Left lung (tissue), 10 donors: ENCODE data around the gene MXRA7. TPM values are rescaled to one million over a fixed set of nuclear protein-coding genes. Genes with fewer than 3 reads are reported as not detected.

Source experiments
- ATAC-seq: fragments of 200-7000 bp; cut with Tn5 transposase; one replicate; pipeline ENCODE4 v1.9.1; 2020; ENCODE audit warnings: moderate library complexity
- DNase-seq, 4 donors: peaks; one replicate each; pipeline ENCODE4 v3.0.0-alpha.2; 2013 to 2020
- H3K27ac ChIP-seq, 2 donors: fragments of 200-600 bp; sonication (generic) in 1 of 2; one replicate each; pipeline versions ENCODE4 v1.5.0 to v1.8.0; 2020 to 2021
- H3K27me3 ChIP-seq, 2 donors: fragments of 200-600 bp; sonication (generic) in 1 of 2; one replicate each; pipeline versions ENCODE4 v1.5.0 to v1.8.0; 2020 to 2021
- H3K36me3 ChIP-seq, 2 donors: fragments of 200-600 bp; sonication (generic) in 1 of 2; one replicate each; pipeline versions ENCODE4 v1.5.0 to v1.8.0; 2020 to 2021
- H3K4me1 ChIP-seq, 2 donors: fragments of 200-600 bp; one replicate each; pipeline ENCODE4 v1.8.0; 2021
- H3K4me3 ChIP-seq, 2 donors: fragments of 200-600 bp; sonication (generic) in 1 of 2; one replicate each; pipeline versions ENCODE4 v1.5.0 to v1.8.0; 2020 to 2021; ENCODE audit warnings: mild to moderate bottlenecking in 1 of 2
- H3K9me3 ChIP-seq, 2 donors: fragments of 200-600 bp; sonication (generic) in 1 of 2; one replicate each; pipeline versions ENCODE4 v1.5.0 to v1.8.0; 2020 to 2021
- intact Hi-C, 2 donors: fragments of 100-400 bp; cut with DNase I; formaldehyde crosslinking; loops; one replicate each; pipeline versions ENCODE4 v1.11.2 to v1.14.2; 2022
- polyA plus RNA-seq, 6 donors: library from polyadenylated mRNA; unstranded; fragments of 120-200 nt; gene quantifications; one replicate each; pipeline ENCODE4 v1.2.1, GENCODE V29; 2013; ENCODE audit not compliant: insufficient read length in 6 of 6
- total RNA-seq, 2 donors: library from RNA; stranded (reverse); fragmentation: NEBNext Ultra II Directional; extraction: Animal tissue kit (Norgen Biotek cat#: 25700); gene quantifications; one replicate each; pipeline ENCODE4 v1.2.1, GENCODE V29; 2021
- TF ChIP-seq, protein P1 (sequence below), 2 donors: fragments of 200-600 bp; sonication (generic) in 1 of 2; IDR thresholded peaks; one replicate each; pipeline versions ENCODE4 v1.5.0 to v1.8.0; 2021; ENCODE audit warnings: antibody characterized with exemption in 2 of 2
- donor health status: DM: no; HTN: yes; CAD: no.
- donor health status: DM: no; HTN: no; CAD: no.

Gene MXRA7
- total and polyA plus RNA-seq, 8 donors: 71.5 to 211 (median 88.2) TPM

DNA sequence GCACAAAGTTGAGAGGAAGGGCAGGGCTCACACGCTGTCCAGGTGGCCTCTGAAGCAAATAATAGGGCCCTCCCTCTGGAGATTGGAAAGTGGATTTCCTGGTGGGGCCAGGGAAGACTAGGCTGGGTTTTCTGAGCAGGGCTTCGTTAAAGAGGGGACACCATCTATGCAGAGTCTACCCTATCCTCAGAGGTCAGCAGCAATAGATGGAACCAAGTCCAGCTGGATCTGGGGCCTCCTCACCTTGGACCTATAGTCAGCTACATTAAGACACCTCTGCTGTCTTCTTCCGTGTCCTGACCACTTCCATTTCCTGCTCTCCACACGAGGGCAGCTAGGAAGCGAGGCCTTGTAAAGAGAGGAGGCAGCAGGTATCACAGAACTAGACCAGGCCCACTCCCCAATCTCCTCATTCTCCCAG lies 52.5 kb downstream of the MXRA7 start:
- H3K4me1 ChIP-seq: peaks cover 0 to 24% of the 10 kb centered on the region in 2 donors
- intact Hi-C loops: no loop called here
- TF ChIP-seq, protein P1, sequence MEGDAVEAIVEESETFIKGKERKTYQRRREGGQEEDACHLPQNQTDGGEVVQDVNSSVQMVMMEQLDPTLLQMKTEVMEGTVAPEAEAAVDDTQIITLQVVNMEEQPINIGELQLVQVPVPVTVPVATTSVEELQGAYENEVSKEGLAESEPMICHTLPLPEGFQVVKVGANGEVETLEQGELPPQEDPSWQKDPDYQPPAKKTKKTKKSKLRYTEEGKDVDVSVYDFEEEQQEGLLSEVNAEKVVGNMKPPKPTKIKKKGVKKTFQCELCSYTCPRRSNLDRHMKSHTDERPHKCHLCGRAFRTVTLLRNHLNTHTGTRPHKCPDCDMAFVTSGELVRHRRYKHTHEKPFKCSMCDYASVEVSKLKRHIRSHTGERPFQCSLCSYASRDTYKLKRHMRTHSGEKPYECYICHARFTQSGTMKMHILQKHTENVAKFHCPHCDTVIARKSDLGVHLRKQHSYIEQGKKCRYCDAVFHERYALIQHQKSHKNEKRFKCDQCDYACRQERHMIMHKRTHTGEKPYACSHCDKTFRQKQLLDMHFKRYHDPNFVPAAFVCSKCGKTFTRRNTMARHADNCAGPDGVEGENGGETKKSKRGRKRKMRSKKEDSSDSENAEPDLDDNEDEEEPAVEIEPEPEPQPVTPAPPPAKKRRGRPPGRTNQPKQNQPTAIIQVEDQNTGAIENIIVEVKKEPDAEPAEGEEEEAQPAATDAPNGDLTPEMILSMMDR (IDR thresholded peaks at IDR 0.05): no peak
- no peak overlapping the region for H3K4me3 ChIP-seq
- DNase-seq (no peak), ATAC-seq (no peak)
- no peak overlapping the region for H3K27ac ChIP-seq
- no peaks in the 10 kb centered on the region for H3K9me3 ChIP-seq
- no peaks in the 10 kb centered on the region for H3K27me3 ChIP-seq
- H3K36me3 ChIP-seq: no peaks in the 10 kb centered on the region

DNA sequence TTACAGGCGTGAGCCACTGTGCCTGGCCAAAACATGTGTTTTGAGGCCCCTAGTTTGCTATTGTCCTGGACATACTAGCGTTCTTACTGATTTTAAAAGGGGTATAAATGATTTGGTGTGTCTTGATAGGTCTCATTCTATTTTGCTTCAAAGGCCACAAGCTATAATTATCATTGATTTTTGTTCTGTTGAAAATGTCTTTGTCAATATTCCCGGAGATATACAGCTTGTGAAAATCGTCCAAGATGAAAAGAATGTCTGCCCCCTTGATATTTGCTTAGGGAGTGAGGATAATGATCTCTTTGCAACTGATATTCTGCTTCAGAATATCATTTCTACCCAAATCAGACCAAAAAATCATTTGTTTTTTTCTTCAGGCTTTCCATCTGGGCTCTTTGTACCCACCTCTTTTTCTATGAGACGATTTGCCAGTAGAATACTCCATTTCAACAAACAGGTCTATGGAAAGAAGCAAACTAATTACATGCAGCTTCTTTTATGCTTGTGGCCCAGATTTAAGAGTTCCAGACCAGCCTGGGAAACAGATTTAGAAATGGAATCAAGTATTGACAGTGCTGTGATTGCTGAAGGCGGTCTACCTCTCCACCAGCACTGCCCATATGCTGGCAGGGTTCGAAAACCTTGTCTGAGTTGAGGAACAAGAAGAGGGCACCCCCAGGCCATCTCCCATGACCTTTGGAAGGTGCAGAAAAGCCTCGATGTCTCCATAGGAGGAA lies 53.1 kb downstream of the MXRA7 start:
- ATAC-seq (no peak), DNase-seq (no peak)
- Histone ChIP-seq H3K4me3 (no peak overlapping the region), H3K9me3 (no peaks in the 10 kb centered on the region), H3K27ac (no peak overlapping the region), H3K27me3 (no peaks in the 10 kb centered on the region), H3K4me1 (peaks cover 0 to 24% of the 10 kb centered on the region in 2 donors), H3K36me3 (no peaks in the 10 kb centered on the region)
- intact Hi-C loops: no loop called here
- TF ChIP-seq, protein P1 (IDR thresholded peaks at IDR 0.05): no peak

DNA sequence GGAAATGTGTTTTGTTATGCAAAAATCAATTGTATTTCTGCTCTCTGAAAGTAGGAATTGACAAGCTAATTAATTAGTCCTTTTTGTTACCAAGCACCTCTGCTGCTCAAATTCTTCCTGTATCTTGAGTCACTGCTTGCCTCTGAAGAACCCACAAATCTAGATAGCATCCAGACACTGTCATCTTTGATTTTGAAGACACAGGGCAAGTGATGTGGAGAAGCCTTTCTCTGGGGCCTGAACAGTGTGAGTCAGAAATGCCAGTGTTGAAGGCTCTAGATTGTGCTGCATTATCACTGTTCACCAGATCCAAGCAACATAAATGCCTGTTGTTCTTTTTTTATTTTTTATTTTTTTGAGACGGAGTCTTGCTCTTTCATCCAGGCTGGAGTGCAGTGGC lies 56.4 kb downstream of the MXRA7 start:
- no peaks in the 10 kb centered on the region for H3K36me3 ChIP-seq
- no peaks in the 10 kb centered on the region for H3K9me3 ChIP-seq
- DNase-seq (no peak), ATAC-seq (no peak)
- intact Hi-C loops: no loop called here
- no peak overlapping the region for H3K27ac ChIP-seq
- no peak overlapping the region for H3K4me3 ChIP-seq
- H3K4me1 ChIP-seq: peaks cover 0 to 8% of the 10 kb centered on the region in 2 donors
- H3K27me3 ChIP-seq: no peaks in the 10 kb centered on the region
- TF ChIP-seq, protein P1 (IDR thresholded peaks at IDR 0.05): no peak

DNA sequence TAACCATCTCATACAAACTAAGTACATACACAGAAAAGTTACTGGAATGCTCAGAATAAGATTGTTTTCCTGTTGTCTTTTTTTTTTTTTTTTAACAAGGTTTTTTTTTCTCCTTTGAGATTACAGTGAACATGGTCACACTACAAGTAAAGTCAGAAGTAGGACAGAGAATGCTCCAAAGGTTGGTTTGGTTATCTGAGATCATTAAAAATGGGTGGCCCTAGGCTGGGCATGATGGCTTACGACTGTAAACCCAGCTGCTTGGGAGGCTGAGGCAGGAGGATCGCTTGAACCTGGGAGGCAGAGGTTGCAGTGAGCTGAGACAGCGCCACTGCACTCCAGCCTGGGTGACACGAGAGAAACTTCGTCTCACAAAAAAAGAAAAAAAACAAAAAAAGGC lies 60.3 kb downstream of the MXRA7 start:
- intact Hi-C loops: no loop called here
- no peaks in the 10 kb centered on the region for H3K36me3 ChIP-seq
- H3K4me3 ChIP-seq: no peak overlapping the region
- peaks cover 0 to 2% of the 10 kb centered on the region in 2 donors for H3K9me3 ChIP-seq
- no peak overlapping the region for H3K27ac ChIP-seq
- H3K4me1 ChIP-seq: no peaks in the 10 kb centered on the region
- no peak for ATAC-seq
- H3K27me3 ChIP-seq: no peaks in the 10 kb centered on the region
- DNase-seq: no peak
- TF ChIP-seq, protein P1 (IDR thresholded peaks at IDR 0.05): no peak

DNA sequence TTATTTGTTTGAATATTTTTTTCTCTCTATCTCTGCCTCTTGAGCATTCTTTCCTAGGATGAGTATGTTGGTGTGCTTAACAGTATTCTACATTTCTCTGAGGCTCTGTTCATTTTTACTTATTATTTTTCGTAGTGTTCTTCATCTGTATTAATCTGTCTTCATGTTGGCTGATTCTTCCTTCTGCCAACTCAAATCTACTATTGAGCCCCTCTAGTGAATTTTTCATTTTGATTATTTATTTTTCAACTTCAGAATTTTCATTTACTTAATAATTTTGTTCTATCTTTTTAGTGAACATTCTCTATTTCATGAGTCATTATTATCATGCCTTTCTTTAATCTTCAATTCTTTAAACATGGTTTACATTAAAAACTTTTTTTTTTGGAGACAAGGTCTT lies 64.1 kb downstream of the MXRA7 start:
- H3K27ac ChIP-seq: no peak overlapping the region
- H3K4me1 ChIP-seq: peaks cover 5 to 9% of the 10 kb centered on the region in 2 donors
- no peaks in the 10 kb centered on the region for H3K27me3 ChIP-seq
- peaks cover 0 to 2% of the 10 kb centered on the region in 2 donors for H3K9me3 ChIP-seq
- intact Hi-C loops: no loop called here
- H3K36me3 ChIP-seq: no peaks in the 10 kb centered on the region
- TF ChIP-seq, protein P1 (IDR thresholded peaks at IDR 0.05): no peak
- ATAC-seq (no peak), DNase-seq (no peak)
- no peak overlapping the region for H3K4me3 ChIP-seq
